Measurements from ENCODE around the gene CSTB.

DNA sequence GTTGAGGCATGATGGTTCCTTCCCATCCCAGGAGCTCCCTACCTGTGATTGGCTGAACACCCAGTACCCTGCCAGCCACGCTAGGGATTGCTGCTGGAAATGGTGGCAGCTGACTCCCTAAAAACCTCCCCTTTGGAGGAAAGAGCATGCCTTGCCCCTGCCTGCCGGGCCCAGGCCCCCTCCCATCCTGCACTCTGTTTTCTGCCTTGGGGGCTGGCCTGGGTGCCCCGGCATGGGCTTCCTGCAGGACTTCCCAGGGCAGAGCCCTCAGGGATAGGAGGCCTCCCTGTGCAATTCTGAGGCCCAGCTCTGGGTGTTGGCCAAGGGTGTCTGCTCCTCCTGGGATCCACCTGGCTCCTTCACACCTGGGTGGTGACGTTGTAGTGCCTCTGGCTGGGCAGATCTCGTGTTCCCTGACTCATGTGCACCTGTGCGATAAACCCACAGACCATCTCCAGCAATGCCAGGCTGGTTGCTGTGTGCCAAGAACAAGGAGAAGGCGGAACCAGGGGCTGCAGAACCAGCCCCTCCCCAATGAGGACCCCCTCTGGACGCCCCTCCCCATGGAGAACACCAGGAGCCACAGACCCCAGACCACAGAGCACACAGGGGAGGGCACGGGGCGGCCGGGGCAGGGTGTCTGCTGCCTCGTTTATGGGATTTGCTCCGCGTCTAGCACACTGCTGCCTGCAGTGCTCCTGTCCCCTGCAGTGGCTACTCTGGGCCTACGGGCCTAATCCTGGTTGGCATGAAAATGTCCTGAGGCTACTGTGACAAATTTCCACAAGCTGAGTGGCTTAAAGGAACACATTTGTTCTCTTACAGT lies 13.6 kb downstream of the CSTB start:
- TF ChIP-seq POLR2AphosphoS5 (IDR thresholded peaks at IDR 0.05; ENCODE audit: low read depth, low read length) (no peak), EZH2 (IDR thresholded peaks at IDR 0.05) (no peak), JUND (IDR thresholded peaks at IDR 0.05) (no peak), POLR2A (IDR thresholded peaks at IDR 0.05; ENCODE audit: borderline replicate concordance, extremely low read depth, insufficient read depth, insufficient read length) (no peak), RAD21 (IDR thresholded peaks at IDR 0.05; ENCODE audit: low read depth) (no peak), EZH2phosphoT487 (IDR thresholded peaks at IDR 0.05; ENCODE audit: borderline replicate concordance) (no peak)
- TF ChIP-seq, protein P1, sequence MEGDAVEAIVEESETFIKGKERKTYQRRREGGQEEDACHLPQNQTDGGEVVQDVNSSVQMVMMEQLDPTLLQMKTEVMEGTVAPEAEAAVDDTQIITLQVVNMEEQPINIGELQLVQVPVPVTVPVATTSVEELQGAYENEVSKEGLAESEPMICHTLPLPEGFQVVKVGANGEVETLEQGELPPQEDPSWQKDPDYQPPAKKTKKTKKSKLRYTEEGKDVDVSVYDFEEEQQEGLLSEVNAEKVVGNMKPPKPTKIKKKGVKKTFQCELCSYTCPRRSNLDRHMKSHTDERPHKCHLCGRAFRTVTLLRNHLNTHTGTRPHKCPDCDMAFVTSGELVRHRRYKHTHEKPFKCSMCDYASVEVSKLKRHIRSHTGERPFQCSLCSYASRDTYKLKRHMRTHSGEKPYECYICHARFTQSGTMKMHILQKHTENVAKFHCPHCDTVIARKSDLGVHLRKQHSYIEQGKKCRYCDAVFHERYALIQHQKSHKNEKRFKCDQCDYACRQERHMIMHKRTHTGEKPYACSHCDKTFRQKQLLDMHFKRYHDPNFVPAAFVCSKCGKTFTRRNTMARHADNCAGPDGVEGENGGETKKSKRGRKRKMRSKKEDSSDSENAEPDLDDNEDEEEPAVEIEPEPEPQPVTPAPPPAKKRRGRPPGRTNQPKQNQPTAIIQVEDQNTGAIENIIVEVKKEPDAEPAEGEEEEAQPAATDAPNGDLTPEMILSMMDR (IDR thresholded peaks at IDR 0.05 in 2 of 3, conservative IDR thresholded peaks at IDR 0.05 in 1 of 3; ENCODE audit: borderline replicate concordance in 1 of 3, insufficient read depth in 1 of 3, low read depth in 2 of 3, low read length in 2 of 3): no peak
